HG03095 (cell line): Measurements from ENCODE around the gene PON2.

Experiments
- ATAC-seq: cut with Tn5 transposase; IDR thresholded peaks from one replicate; pipeline ENCODE4 v1.9.1; 2021; ENCODE audit warnings: moderate library complexity; ENCODE audit not compliant: unreplicated experiment

PON2 gene

DNA sequence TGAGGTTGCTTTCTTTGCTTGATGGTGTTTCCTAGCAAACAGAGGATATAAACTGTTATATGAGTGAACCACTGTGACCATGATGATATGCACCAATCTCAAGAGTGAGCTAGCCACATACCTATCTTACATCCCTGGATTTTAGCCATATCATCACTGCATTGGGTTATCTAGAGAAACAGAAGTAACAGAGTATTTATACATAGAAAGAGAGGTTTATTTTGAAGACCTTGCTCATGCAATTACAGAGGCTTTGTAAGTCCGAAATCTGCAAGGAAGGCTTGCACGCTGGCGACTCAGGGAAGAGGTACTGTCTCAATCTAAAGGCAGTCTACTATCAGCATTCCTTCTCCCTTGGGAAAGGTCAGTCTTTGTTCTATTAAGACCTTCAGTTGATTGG is 11.8 kb upstream of the PON2 start:
- no peak for ATAC-seq

DNA sequence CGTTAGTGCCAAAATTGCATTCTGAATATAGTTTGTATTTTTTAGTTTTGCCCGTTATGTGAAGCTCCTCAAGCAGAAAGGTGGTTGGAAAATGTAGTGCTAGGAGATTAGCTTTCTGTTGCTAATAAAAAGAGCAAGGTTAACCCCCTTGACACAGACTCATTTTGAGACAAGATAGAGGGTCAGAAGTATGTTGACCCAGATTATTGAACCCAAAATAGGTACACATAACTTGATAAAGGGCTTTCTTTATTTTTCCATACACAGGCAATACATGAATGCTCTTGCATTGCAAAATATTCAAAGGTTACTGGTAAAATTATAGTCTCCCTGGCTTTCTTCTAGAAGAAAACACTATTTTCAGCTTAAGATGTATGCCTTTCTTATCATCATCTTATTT is 10.0 kb upstream of the PON2 start:
- ATAC-seq: no peak

DNA sequence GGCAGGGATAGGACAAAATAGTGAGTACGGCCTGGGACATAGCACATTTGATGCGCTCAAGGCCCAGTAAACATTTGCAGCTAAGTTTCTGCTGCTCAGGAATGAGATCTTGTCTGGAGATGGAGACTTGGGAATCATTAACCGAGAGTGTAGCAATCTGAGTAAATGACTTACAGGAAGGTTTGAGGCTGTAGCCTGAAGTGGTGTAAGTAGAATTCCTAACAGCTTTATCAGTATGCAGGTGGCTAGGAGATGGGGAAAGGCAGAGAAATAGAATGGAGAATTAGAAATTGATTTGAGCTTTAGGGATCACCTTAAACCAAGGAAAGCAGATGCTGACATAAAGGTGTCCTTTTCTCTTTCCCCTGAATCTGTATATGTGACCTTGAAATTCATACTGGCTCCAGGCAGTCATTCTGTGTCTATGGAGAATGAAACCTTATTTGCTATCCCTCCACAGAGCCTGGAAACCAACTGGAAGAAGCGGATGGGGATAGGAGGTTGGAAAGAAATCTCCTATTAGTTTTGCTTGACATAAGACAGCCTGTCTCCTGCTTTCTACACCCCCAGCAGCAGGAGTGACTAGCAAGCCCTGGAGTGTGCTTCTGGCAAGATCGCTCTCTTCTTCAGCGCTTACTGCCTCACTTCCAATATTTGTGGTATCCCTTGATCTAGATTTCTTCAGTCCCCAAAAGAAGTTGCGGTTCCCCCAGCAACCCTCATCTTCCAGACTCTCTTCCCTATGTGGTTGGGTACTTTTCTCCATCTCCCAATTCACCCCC is 6.4 kb upstream of the PON2 start:
- no peak for ATAC-seq

DNA sequence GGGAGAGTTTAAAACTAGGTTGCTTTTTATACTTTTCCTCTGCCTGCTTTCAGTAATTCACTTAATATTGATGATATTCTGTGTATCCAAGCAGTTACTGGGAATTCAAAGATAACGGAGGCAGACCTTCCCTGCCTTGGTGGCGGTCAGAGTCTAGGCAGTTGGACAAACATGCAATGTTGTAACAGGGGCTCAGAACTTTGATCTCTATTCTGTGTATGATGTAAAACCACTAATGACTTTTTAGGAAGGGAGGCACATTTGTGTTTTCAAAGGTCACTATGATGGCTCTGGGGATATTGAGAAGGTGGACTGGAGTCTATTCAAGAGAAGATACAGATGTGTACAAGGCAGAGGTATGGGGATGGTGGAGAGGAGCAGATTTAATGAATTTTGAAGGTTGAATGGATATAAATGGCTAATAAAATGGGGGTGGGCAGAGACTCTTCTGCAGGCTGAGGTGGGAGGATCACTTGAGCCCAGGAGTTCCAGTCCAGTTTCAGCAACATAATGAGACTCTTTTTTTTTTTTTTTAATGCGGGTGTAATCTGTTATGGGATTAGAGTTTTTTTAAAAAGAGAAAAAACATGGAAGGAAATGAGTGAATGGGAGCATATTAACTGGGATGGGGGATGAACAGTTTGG is 5.7 kb upstream of the PON2 start:
- ATAC-seq: no peak

DNA sequence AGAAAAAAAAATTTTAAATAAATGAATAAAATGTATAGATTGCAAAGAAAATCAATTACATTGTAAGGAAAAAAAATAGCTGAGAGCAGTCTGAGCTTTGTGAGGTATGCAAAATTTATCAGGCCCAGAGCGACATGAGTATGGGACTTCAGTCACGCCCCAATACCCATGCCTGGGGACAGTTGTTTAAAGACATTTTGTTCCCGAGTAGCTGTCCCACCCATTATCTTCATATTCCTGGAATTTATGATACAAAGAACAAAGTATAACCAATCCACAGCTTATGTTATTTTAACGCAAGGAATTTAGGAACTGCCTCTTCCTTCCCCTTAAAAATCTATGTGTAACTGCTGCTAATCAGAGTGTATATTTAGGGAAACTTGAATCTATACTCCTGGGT is 1.6 kb upstream of the PON2 start:
- ATAC-seq: no peak

DNA sequence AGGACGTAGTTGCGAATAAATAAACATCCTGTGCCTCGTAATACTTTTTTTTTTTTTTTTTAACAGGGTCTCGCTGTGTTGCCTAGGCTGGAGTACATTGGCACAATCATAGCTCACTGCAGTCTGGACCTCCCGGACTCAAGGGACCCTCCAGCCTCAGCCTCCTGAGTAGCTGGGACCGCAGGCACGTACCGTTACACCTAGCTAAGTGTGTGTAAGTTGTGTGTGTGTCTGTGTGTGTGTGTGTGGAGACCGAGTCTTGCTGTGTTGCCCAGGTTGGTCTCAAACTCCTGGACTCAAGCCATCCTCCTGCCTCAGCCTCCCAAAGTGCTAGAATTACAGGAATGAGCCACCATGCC is 573 bp upstream of the PON2 start:
- ATAC-seq: no peak

DNA sequence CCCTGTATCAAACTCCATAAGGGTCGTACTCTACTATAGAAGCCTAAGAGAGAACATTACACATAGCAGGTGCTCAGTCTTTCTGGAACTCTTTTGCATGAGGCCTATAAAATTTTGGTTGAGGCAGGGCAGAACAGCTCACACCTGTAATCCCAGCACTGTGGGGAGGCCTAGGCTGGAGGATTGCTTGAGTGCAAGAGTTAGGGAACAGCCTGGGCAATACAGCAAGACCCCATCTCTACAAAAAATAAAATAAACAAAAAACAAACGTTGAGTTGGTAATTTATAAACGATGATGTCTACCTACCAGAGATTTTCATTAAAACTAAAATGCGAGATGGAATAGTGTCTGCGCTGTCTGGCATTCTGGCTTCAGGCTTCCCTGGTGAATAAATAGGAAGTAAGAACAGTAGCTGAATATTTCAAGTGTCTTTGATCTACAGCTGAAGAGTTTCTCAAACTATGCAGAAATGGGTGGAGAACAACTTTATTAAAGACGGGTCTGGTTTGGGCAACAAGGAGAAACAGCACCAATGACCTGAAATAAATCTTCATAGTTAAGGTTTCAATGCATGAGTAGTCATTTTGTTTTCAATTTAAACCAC is 774 bp downstream of the PON2 start:
- ATAC-seq: no peak

DNA sequence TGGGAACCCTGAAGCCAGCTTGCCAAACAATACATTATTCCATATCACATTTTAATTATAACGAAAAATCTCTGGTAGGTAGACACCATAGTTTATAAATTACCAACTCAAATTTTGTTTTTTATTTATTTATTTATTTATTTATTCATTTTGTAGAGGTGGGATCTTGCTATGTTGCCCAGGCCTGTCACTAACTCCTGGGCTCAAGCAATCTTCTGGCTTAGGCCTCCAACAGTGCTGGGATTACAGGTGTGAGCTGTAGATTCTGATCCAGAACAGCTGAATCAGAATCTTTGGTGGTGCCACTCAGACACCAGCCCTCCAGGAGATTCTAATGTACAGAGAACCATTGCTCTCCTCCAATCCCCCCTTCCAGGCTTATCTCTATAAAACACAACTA is 1.7 kb downstream of the PON2 start:
- no peak for ATAC-seq

DNA sequence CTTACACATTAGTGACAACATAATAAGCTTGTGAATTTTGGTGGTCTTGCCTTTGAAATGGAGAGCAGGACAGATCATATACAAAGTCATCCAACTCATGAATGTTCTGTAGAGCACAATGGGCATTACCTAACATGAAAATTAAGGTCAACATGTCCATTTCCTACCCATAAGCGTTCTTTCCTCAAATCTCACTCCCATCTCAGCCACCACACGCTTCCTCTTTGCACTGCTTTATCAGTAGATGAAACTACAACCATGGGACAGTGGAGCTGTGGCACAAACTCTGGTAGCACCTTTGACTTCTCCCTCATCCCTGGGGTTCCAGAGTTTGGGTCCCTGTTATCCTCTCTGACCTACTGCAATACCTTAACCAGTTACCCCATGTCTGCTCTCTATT is 2.2 kb downstream of the PON2 start:
- ATAC-seq: no peak

DNA sequence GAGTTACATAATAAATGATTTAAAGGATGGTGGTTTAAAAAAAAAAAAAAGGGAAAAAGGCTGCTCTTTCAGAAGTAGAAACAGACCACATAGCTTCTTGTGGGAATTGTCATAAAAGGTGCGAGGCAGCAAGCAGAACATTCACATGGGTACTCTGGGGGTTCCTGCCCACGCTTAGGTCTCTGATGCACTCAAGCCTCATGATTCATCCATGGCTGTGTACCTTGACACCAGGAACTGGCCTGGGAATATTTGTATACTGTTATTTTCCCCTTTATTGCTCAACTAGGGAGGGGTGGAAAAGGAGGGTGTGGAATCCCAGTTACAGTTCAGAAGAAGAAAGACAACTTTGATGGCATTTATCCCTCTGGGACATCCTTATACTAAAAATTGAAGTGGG is 4.0 kb downstream of the PON2 start:
- no peak for ATAC-seq

DNA sequence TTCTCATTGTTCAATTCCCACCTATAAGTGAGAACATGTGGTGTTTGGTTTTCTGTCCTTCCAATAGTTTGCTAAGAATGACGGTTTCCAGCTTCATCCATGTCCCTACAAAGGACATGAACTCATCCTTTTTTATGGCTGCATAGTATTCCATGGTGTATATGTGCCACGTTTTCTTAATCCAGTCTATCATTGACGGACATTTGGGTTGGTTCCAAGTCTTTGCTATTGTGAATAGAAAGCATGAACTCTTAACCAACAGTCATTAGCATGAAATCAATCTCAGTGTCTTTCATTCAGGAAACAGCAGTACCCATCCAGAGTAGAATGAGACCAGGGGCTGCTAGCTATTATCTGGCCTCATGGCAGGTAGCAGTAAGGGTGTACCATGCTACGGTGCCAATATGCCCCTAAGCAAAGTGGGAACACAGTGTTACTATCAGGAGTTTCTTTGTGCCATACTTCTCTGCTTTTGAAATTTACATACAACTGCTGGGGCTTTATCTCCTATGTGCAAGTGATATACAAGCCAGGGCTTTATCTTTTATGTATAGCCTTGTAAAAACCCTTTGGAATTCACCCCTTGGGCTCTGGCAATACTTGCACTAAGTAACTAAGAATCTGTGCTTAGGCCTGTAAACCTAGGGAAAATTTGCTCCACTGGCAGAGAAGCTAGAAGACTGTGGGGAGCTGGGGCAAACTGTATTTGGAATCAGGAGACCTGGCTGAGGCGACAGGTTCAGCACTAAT is 5.4 kb downstream of the PON2 start:
- ATAC-seq: no peak

DNA sequence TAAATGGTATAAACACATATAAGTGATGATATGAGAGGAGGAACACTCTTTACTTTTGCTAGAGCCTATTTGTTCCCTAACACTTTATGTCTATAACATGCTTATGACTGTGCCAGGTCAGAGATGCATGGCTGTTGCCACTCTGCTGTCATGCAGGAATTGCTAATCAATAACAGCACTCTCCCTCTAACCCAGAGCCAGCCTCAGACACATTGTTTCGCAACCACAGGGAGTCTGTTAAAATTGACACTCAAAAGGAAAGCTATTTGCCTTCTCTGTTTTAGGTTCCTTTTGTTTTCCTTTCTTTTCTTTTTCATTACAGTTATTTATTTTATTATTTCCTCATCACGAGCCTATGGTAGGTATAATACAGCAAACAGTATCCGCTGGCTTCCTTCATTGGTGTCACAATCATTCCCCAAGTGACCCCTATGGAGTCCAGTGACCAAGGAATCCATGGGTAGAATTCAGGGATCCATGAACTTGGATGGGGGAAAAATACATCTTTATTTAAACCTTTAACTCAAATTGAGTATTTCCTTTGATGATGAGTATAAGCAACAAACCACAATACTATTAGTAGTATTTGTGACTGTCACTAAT is 6.8 kb downstream of the PON2 start:
- ATAC-seq: no peak

DNA sequence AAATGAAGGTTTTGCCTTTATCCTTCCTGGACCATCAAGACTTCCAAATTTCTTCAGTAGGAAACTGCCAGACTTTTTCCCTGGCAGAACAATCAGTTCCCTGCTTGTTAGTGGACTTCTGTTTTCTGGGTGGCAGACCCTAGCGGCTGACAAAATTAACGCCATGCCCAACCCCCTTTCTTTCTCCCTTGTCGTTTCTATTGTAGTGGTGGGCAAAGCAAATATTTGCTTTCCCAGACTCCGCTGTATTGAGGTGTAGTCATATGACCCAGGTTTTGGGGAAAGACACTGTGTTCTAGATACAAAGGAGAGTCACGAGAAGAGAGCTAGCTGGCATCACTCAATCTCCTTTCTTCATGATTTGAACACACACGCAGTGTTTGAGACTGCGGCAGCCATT is 7.7 kb downstream of the PON2 start:
- no peak for ATAC-seq

DNA sequence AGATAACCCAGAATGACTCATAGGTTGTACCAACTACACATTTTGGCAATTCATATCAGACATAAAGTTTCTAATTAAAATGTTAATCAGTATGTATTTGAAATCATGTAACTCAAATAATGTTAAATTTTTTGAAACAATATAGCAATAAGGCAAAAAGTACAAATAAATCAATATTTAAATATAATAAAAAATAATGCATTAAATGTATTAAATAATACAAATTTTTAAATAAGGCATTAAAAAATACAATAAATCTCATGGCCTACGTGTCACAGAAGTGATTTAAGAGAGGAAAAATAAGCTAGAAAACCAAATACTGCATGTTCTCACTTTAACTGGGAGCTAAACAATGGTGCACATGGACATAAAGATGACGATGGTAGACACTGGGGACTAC is 9.1 kb downstream of the PON2 start:
- no peak for ATAC-seq

DNA sequence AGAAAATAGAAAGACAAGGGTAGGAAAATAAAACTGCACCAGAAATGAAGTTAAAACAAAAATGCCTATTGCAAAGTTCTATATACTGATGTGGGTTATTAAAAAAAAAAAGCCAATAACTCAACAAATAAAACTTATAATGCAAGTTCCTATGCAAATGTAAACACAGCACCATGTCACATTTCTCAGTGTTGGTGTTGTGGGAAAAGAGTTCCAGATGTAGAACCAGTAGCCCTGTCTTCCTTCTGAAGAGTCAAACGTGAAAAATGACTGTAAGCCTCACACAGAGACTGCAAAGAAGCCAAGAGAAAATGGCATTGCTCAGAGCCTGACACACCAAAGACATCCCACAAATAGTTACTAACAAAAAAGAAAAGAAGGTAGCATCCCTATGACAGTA is 10.1 kb downstream of the PON2 start:
- no peak for ATAC-seq

DNA sequence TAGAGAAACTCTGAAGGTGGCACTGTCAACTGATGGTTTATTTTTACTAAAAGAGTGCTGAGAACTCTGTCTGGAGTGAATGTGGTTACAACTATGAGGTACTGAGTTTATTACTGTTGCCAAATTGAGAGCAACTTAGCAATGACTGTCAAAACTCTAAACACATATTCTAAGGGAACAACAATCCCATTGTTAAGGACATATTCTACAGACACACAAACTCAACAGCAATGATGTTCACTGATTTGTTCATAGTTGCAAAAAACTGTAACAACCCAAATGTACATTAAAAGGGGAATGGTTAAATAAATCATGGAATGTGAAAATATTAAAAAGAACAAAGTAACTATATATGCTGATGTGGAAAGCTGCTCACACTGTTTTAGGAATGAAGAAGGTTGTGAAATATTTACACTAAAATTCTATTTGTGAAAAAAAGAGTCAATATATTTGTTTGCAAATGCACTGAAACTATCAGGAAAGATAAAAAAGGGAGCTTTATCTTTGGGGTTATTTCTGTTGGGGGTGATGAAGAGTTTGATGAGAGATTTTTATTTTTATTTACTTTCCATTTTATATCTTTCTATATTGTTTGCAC is 12.9 kb downstream of the PON2 start:
- ATAC-seq: no peak

DNA sequence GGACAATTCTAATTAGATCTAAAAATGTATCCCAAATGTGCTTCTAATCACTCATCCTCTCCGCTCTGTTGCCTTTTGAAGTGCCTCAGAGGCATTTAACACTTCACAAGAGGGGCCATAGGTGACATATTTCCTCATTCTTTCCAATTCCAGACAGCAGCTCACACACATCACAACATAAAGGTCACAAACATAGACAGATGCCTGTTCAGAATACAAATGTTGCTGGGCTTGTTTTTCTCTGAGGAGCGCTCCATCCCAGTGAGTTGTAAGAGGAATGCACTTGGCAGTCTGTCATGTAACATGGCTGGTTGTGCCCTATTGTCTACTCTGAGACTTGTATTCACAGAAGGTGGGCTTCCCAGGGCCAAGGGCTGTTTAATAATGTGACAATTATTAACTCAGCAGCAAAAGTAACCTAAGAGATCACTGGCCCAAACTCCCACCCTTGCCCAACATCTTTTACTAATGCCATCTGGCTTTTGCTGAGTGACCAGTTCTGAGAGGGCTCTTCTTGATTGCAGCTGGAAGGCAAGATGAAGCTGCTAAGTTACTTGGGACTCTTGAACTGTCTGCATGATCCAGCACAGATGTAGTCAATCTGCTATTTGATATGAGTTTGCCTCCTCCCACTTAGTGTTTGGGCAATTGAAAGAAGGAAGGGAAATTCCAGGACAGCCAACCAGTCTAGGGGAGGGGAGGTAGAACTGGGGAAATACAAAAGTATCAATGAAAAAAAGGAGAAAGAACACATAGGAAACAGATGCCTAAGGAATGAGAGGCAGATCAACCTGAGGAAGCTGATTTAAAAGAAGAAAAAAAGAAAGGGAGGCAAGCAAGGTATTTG is 13.6 kb downstream of the PON2 start:
- no peak for ATAC-seq

DNA sequence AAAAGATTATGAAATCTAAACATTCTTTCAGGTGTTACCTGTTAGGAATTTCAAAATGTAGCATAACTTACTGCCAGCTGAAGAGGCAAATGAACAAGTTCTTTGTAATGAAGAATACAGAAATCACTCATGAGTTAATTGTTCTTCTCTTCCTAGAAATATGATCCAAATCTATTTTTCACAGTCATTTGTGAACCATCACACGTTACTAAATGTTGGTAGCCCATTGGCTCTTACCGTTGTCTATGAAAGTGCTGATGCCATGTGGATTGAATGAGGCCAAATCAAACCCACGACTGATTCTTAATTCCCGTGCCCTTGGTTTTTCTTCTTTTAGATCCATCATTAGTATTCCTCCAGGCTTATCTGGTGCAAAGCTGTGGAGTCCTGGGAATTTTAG is 22.8 kb downstream of the PON2 start:
- no peak for ATAC-seq

DNA sequence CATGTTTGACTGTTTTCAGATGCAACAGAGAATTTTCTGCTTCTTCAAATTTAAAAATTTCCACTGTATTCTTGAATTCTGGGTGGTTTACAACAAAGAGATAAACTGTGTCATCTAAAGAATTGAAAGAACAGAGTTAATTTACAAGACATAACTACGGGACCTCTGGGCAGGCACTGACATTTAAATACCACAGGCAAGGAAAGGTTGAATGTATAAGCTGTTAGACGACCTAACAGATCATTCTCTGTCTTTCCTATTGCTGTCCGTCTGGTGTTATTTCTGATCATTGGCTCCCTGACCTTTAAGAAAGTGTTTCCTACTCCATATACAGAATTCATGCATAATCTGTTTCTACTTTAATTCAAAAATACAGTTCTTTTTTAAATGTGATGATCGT is 23.2 kb downstream of the PON2 start:
- no peak for ATAC-seq

DNA sequence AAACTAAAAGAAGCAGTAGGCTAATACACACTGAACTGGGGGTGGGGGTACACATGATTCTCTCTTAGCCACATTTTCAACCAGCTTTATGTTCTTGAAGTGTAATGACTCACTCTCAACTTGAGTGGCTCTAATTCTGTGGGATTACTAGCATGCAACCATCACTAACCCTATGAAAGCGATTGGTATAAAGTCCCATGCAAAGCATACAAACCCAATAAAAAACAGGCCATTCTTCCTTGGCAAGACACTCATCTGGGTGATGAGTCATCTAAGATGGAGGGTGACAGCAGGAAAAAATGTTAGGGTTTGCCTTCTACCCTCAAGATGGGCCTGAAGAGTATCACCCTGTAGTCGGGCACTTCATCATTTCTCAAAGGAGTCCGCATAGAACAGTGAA is 23.8 kb downstream of the PON2 start:
- ATAC-seq: no peak
